Measurements from ENCODE around the gene MYL6B.

The MYL6B gene

GRCh38 chr12:56122637-56123036 is 29.8 kb upstream of the MYL6B start:
- DNase-seq (ENCODE audit: low read depth in 2 of 2) = no peak

DNA sequence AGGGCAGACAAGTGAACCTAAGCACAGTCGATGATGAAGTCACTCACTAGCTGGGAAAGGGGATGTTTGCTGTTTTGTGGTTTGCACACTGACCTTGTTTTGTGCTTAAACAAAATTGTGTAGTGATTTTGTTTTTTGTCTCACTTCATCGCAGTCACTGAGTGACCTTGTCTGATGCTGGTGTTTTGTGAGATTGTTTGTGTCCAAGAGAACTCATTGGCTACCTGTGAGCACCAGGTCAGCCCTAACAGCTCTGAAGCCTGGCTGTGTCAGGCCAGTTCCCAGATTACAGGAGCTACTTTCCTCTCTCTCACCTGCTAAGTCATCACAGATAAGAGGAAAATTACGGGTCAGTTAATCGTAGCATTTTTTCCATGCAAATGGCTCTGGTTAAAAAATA is 28.3 kb upstream of the MYL6B start:
- DNase-seq (ENCODE audit: low read depth in 2 of 2) = no peak

DNA sequence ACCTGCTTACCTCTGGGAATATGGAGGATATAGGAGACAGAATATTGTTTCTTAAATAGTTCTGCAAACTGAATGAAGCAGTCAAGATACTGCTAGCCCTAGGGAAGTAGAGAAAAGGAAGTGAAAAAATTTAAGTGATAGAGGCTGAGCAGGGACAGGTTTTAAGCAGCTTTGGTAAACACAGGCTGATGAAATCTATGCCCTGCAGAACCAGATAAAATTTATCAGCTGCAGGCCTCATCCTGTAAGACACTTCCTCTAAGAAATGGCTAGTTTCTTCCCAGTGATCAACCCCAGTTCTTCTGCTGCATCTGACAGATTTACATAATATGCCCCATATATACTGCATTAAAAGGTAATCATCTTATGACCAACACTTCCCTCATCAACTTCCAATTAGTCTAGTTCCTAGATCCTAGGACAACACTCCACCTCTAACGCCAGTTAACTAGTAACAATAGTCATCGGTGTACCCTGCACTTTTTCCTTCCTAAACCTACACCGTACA is 25.6 kb upstream of the MYL6B start:
- DNase-seq (ENCODE audit: low read depth in 2 of 2) = no peak

GRCh38 chr12:56127485-56127887 is 24.9 kb upstream of the MYL6B start:
- no peak for DNase-seq (ENCODE audit: low read depth in 2 of 2)

DNA sequence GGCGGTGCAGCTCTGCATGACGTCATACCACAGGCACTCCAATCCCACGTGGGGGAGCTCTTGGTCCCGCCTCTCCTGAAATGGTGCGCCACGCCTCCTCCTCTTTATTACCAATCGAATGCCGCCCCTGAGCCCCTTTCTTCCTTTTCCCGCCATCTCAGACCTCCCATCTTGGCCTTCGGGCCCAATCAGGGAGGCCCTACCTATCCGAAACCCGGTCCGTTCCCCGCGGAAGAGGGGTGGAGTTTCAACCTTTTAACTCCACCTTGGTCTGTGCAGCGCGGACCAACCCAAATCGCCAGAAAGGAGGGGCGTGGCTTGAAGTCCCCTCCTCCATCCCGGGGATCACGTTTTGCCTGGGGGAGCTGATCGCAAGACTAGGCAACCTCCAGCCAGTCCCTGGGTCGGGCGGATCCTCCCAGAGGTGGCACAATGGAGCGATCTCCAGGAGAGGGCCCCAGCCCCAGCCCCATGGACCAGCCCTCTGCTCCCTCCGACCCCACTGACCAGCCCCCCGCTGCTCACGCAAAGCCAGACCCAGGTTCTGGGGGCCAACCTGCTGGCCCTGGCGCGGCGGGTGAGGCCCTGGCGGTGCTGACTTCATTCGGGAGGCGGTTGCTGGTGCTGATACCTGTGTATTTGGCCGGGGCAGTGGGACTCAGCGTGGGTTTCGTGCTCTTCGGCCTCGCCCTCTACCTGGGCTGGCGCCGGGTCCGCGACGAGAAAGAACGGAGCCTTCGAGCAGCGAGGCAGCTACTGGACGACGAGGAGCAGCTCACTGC is 24.3 kb upstream of the MYL6B start, which contains the start of gene ESYT1:
Gene ESYT1, plus strand, starts transcription at position 380 of the 782 bp plus-strand sequence. Its CDS starts 53 bp downstream, at position 433.
- DNase-seq (ENCODE audit: low read depth in 2 of 2) = peak; percentile 91 to 98

GRCh38 chr12:56128670-56129205 is 23.6 kb upstream of the MYL6B start:
- DNase-seq (ENCODE audit: low read depth in 2 of 2) = no peak

- DNase-seq (ENCODE audit: low read depth in 2 of 2) = peak; percentile 57 to 63
Measured at GRCh38 chr12:56129206-56129941, 23.0 kb upstream of the MYL6B start.

GRCh38 chr12:56129942-56130495 is 22.4 kb upstream of the MYL6B start:
- DNase-seq (ENCODE audit: low read depth in 2 of 2) = no peak

DNA sequence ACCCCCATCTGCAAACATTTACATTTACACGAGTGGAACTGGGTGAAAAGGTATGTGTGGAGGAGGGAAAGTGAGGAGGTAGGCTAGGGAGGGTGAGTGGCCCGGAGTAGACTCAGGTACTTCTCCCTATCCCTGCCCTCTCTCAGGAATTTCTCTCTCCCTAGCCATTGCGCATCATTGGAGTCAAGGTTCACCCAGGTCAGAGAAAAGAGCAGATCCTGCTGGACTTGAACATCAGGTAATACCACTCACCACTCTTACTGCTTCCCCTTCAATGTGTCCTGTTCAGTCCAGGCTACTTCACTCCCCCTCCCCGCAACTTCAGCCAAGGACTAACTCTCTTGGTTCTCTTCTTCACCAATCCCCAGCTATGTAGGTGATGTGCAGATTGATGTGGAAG is 21.5 kb upstream of the MYL6B start:
- no peak for DNase-seq (ENCODE audit: low read depth in 2 of 2)

DNA sequence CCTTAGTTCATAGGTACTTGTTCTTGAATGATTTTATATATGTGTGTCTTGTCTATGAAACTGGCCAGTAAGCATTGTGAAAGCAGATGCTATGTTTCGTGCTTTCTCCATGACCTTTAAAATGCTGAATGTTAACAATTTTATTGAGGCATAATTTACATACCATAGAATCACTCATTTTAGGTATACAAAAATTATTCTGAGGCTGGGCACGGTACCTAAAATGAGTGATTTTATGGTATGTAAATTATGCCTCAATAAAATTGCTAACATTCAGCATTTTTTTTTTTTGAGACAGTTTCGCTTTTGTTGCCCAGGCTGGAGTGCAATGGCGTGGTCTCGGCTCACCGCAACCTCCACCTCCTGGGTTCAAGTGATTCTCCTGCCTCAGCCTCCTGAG is 17.5 kb upstream of the MYL6B start:
- no peak for DNase-seq (ENCODE audit: low read depth in 2 of 2)

- no peak for DNase-seq (ENCODE audit: low read depth in 2 of 2)
Measured at GRCh38 chr12:56137853-56138571, 14.4 kb upstream of the MYL6B start.

GRCh38 chr12:56141946-56142784 is 10.2 kb upstream of the MYL6B start:
- DNase-seq (ENCODE audit: low read depth in 2 of 2) = no peak

DNA sequence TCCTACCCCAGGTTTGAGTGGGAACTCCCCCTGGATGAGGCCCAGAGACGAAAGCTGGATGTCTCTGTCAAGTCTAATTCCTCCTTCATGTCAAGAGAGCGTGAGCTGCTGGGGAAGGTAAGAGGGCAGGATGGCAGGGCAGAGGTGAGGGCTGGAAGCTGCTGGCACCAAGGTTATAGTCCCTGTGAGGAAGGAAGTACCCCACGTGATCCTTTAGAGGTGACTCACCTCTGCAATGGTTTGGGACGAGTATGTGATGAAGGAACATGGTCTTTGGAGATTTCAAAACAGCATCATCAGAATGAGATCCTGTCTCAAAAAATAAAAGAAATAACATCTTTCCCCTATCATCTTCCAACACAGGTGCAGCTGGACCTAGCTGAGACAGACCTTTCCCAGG is 9.2 kb upstream of the MYL6B start:
- no peak for DNase-seq (ENCODE audit: low read depth in 2 of 2)

DNA sequence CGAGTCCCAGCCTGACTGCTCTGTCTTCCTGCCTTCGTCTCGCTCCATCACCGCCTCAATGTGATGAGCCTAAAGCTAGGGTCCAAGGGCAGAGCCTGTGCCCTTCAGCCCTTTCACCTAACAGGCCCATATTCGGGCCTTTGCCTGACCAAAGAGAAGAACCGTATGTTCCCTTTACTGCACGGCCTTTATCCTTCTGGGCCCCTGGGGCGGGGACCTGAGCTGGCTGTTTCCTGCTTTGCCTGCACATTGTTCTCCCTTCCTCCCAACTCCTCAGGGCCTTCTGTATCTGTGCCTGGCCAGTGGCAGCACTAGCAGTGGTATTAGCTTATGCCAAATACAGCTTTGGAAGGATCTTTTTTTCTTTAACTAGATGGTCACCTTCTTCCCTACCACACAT is 8.5 kb upstream of the MYL6B start:
- no peak for DNase-seq (ENCODE audit: low read depth in 2 of 2)

DNA sequence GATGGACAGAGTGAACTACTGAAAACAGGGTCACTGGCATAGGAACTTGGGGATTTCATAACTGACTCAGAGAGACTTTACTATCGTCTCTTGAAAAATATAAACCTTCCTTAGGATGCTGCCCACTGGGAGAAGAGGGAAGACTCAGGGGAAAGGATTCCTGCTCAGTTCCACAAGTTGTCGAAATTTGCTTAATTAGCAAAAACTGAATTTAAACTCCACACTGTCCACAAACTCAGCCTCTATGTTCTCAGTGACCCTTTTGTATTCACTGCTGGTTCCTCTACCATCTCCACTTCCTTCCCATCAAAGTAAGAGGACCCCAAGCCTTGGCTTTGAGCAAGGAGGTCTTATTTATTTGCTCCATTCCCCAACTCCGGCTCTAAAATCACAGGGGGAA is 7.2 kb upstream of the MYL6B start:
- DNase-seq (ENCODE audit: low read depth in 2 of 2) = no peak

DNA sequence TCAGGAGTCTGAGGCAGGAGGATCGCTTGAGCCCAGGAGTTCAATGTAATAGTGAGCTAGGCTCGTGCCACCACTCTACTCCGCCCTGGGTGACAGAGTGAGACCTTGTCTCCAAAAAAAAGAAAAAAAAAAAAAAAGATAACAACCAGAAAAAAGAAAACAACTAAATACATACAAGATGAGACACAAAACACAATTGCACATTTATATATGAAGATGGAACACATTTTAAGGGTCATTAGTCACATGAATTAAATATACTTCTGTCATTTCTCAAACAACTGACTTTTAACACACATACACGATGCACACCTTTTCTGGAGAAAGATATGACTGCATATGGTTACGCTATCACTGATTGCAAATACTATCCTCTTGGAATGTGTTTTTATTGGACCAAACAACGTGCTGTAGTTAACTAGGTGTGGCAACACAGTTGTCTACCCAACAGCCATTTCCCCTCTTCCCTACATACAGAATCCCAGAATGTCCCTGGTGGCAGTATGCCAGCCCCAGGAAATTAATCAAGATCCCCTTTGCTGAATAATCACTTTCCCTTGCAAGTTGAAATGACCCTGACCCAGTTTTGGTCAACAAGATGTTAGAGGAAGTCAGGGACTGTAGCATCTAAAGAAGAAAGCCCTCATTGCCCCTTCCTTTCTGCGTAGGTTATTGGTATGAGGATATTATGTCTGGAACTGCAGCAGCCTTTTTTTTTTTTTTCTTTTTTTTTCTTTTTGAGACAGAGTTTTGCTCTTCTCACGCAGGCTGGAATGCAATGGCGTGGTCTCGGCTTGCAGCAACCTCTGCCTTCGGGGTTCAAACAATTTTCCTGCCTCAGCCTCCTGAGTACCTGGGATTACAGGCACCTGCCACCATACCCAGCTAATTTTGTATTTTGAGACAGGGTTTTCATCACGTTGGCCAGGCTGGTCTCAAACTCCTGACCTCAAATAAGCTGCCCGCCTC is 5.6 kb upstream of the MYL6B start:
- no peak for DNase-seq (ENCODE audit: low read depth in 2 of 2)

DNA sequence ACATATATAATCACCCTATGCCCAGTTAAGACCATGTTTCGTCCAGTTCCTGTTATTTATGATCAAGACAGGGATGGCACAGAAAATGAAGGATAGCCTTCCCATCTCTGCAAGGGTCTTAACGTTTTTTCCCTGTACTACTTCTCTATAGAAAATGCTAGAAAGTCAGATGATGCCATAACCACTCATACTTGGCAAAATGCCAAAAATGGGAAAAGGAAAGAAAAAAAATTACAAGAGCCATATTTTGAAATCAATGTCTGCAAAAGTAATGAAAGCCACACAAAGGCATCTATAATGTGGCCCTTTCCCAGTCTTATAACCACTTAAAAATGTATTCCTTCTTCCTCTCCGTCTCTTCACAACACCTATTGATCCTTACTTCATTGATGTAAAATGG is 1.8 kb upstream of the MYL6B start:
- no peak for DNase-seq (ENCODE audit: low read depth in 2 of 2)

DNA sequence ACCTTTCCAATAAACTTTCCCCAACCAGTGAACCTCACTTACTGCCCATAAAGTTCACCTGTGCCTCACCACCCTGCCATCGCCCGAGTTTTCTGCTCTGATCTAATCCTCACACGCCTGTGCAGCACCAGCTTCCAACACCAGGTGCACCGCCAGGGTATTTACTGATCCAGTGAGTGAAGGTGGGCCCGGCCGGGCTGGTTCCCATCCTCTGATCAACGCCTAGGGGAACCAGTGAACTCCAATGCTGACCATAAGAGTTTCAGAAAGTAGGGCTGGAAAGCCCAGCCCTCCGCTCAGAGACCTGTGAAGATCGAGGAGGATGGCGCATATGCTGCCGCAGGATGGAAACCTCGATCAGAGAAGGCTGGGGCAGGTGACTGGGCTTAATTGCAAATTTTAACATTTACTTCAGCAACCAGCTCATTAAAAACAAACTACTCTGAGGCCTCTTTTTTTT is 685 bp upstream of the MYL6B start:
- DNase-seq (ENCODE audit: low read depth in 2 of 2) = peak; percentile 30 to 43
